Glomerular endothelial cell (primary cell): ENCODE data around the gene NELFCD. TPM values are rescaled to one million over a fixed set of nuclear protein-coding genes. Genes with fewer than 3 reads are reported as not detected.
"Not testable (repeated sequence)": the region's sequence is repeated elsewhere in the genome, so short reads cannot be mapped to it uniquely, and the experiment has no call there.

ENCODE experiments used
- DNase-seq: peaks from one replicate; pipeline ENCODE4 v3.0.0-alpha.2; 2011; ENCODE audit warnings: low read depth, low spot score; ENCODE audit errors: extremely low read depth
- total RNA-seq: library from RNA; depleted of rRNA; stranded (reverse); fragments of >200 nt; gene quantifications from 2 replicates; pipeline ENCODE4 v1.2.3, GENCODE V29; 2015

Gene NELFCD
- total RNA-seq, 1 donor from 2014 or later, result 49.2 TPM

- DNase-seq, result no peak
These were observed 26.8 kb downstream of the NELFCD start for GRCh38 chr20:59007665-59008511.

GRCh38 chr20:59008715-59009336, 27.8 kb downstream of the NELFCD start:
- no peak for DNase-seq

GRCh38 chr20:59010321-59010994, 29.4 kb downstream of the NELFCD start:
- no peak for DNase-seq

GRCh38 chr20:59010995-59011873, 30.2 kb downstream of the NELFCD start:
- DNase-seq, result peak; percentile 95

GRCh38 chr20:59011874-59012157, 30.8 kb downstream of the NELFCD start:
- not testable (repeated sequence) for DNase-seq

GRCh38 chr20:59013031-59013951, 32.2 kb downstream of the NELFCD start:
- no peak for DNase-seq

GRCh38 chr20:59013959-59014608, 33.0 kb downstream of the NELFCD start:
- no peak for DNase-seq

GRCh38 chr20:59014680-59015389, 33.8 kb downstream of the NELFCD start:
- DNase-seq, result no peak

- no peak for DNase-seq
These were observed 34.4 kb downstream of the NELFCD start for GRCh38 chr20:59015411-59015810.

- DNase-seq, result no peak
These were observed 35.0 kb downstream of the NELFCD start for GRCh38 chr20:59015812-59016711.

- DNase-seq, result no peak
These were observed 35.9 kb downstream of the NELFCD start for GRCh38 chr20:59016795-59017492.

- no peak for DNase-seq
These were observed 36.6 kb downstream of the NELFCD start for GRCh38 chr20:59017493-59018231.

GRCh38 chr20:59018817-59019216, 37.8 kb downstream of the NELFCD start:
- no peak for DNase-seq

GRCh38 chr20:59019217-59019616, 38.2 kb downstream of the NELFCD start, which contains the start of gene TUBB1:
Gene TUBB1, plus strand, starts transcription at chr20:59019429. Its CDS starts 94 bp downstream, at chr20:59019523.
- DNase-seq, result no peak

- no peak for DNase-seq
These were observed 40.0 kb downstream of the NELFCD start for GRCh38 chr20:59020938-59021551.

GRCh38 chr20:59022754-59023153, 41.7 kb downstream of the NELFCD start:
- no peak for DNase-seq
